IPS DF 4.7 (cell line): ENCODE measurements around the gene ARHGAP29.

Experiments
- DNase-seq: peaks from one replicate; pipeline ENCODE4 v3.0.0-alpha.2; 2013; ENCODE audit warnings: low spot score; ENCODE audit errors: extremely low read depth

ARHGAP29 gene

DNA sequence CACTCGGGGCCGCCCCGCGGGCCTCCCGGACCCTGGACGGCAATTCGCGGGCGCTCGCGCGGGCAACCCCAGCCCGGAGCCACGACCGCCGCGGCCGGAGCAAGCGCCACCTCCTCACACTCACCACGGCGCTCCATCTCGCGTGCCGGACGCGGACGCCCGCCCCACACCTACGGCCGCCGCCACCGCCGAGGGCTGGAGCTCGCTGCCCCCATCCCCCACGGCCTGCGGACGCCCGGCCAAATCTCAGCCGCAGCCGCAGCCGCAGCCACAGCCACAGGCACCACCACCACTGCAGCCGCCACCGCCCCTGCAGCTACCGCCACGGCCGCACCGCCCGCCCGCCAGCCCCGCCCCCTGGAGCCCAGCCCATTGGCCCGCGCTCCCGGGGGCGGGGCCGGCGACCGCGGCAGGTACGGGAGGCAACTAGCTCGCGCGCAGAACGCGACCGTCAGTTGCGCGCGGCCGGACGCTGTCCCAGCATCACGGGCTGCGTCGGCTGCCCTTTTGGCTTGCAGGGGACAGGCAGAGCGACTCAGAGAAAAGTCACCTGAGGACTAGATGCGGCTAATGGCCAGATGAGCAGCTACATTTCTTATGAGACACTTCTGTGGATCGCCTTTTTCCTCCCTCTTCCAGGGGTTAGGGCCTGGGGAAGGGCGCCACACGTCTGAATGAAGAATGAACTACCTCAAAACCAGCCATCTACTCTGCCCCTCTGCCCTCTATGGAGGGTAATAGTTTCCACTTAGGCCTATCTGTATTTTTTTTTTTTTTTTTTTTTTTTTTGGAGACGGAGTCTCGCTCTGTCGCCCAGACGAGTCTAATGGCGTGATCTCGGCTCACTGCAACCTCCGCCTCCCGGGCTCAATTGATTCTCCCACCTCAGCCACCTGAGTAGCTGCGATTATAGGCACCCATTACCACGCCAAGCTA lies at the start of gene ARHGAP29:
ARHGAP29 (minus strand) TSS at position 294 of the 936 bp plus-strand sequence. CDS start 5,973 bp downstream, outside the sequence.
- DNase-seq: no peak

DNA sequence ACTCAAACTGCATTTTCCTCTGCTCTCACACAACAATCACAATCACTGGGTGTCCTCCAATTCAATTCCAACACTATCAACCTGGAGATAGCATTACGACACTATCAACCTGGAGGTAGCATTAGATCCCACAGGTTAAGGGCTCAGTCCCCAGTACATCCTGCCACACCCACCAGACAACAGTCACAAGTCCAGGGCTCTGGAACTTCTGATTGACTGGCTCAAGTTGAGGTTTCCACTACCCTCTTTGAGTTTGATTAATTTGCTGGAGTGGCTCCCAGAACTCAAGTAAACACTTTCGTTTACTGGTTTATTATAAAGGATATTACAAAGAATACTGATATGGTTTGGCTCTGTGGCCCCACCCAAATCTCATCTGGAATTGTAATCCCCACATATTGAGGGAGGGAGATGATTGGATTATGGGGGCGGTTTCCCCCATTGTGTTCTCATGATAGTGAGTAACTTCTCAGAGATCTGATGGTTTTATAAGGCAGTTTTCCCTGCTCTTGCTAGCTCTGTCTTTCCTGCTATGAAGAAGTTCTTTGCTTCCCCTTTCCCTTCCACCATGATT lies 49.6 kb upstream of the ARHGAP29 start:
- no peak for DNase-seq

DNA sequence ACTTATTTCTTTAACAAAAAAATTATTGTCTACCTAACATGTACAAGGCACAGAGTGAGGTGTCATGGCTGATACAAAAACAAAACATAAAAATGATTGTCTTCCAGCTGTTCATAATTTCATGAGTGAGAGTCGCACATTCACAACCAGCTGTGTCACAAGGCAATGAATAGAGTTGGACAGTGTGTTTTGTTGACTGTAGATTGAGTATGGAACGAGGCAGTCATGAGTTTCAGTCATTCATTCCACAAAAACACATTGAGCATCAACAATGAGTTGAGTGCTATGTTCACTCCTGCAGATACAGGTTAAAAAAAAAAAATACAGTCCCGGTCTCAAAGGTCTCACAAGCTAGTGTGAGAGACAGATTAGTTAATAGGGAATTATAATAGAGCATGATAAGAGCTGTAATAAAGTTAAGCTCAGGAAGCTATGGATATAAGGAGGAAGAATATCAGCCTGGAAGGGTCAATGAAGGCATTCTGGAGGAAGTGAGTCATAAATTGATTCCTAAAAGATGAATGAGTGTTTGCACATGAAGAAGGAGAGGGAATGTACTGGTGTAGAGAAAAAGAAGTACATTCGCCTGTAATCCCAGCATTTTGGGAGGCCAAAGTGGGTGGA lies 47.8 kb upstream of the ARHGAP29 start:
- DNase-seq: no peak

DNA sequence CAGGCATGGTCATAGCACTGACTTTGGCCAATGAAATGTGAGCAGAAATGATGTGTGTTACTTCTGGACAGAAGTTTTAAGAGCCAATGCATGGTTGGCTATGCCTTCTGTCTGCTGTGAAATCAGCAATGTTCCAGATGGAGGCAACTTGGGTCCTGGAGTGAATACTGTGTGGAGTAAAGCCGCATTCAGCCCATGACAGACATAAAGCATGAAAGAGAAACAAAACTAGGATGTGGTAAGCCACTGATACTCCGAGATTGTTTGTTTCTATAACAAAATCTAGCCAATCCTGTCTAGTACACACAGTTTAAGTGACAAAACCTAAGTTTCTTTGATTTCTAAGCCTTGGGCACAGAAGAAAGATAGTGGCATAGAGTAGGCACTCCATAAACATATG lies 47.1 kb upstream of the ARHGAP29 start:
- DNase-seq: no peak

GRCh38 chr1:94283462-94283861 lies 46.1 kb upstream of the ARHGAP29 start:
- no peak for DNase-seq

DNA sequence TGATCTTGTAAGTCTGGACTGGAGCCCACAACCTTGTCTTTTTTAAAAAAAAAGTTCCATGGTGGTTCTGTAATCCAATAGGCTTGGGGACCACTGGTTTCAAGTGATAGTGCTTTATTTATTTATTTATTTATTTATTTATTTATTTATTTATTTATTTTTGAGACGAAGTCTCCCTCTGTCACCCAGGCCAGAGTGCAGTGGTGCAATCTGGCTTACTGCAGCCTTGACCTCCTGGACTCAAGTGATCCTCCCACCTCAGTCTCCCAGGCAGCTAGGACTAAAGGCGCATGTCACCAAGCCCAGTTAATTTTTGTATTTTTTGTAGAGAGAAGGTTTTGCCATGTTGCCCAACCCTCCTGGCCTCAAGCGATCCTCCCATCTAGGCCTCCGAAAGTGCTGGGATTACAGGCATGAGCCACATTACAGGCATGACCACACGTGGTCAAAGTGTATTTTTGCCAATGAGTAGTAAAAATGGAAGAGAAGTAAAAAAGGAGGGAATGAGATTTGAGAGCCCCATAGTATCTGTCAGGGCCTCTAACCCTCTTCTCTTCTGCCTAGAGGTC lies 44.8 kb upstream of the ARHGAP29 start:
- no peak for DNase-seq

- no peak for DNase-seq
Measured at GRCh38 chr1:94281361-94282142, 44.2 kb upstream of the ARHGAP29 start.

DNA sequence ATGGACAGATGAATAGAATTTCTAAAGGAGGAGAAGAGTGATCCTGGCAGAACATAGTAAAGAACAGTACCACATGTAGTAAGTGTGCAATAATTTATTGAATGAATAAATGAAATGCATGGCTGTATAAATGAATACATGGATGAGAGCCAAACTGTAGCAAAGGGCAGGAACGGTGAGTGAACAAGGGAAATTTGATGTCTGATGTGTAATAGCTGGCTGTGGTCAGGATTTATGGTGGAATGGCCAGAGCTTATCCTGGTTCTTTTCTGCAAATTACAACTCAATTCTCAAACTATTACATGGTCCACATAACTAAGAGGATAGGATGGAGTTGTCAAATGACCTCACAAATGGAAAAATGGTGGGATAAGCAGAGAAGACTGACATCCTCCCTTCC lies 43.2 kb upstream of the ARHGAP29 start:
- no peak for DNase-seq

DNA sequence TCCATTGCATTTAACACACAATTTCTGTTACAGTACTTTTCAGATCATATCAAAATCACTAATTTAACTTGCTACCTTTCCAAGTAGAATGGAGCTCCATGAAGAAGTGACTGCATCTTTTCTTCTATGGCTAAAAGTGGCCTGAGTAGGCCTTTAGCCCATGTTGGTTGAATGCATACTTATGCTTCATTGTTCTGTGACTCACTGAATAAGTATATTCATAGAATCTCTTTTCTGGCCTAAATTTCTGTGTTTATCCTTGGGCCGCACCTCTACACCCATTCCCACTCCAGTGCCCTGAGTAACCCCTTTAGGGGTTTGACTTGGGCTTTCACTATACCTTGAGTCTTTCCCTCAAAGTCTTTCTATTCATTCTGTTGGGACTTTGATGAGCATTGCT lies 42.1 kb upstream of the ARHGAP29 start:
- DNase-seq: no peak

DNA sequence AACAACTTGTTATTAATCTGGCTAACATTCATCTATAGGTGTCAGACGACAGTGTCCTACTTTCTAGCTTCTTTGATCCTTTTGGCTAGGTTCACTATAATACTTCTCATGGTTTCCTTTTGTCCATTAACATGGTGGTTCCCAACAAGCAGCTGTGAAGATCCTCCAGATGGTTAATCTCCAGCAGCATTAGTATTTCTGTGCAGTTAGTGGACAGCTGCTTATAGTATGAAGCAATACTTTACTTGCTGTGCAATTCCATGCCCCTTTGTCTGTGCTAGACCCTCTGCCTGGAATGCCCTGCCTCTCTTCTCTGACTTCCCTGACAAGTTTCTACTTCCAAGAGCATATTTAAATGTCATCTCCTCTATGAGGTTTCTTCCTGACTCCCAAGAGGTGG lies 41.7 kb upstream of the ARHGAP29 start:
- DNase-seq: no peak

GRCh38 chr1:94276988-94277434 lies 39.6 kb upstream of the ARHGAP29 start:
- DNase-seq: no peak

- no peak for DNase-seq
Measured at GRCh38 chr1:94275083-94275482, 37.7 kb upstream of the ARHGAP29 start.

DNA sequence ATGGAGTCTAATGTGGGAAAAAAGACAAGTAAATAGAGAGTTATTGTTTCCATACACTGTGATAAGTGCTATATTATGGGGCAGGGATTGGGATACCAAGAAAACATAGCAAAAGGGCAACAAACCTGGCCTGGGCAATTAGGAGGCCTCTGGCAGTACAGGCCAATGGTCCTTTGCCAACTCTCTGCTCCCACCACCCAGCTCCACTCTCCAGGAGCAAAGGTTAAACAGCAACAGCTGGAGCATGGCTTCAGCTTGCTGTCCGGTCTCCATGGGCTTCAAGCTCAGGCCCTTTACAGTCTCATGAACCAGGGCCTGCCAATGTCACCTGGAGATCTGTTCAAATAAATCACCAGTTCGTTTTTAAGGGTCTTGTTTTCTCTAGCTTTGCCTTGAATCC lies 37.2 kb upstream of the ARHGAP29 start:
- DNase-seq: no peak

GRCh38 chr1:94273111-94273510 lies 35.7 kb upstream of the ARHGAP29 start:
- no peak for DNase-seq

DNA sequence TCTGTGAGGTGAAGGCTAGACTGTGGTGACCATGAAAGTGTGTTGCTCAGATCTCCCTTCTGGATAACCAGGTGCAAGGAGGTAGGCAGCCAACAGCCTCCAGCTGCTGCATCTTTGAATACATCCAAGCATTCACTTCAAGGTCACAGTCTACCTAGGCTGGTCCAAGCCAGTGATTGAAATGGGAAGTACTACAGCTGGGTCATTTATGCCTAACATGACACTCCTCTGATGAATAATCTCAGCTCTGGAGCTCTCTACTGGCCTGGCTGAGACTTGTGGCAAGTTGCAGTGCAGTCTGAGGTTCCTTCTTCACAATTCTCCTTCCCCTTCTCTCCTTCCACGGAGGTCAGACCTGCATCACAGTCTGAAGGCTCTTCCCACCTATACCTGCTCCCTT lies 35.0 kb upstream of the ARHGAP29 start:
- no peak for DNase-seq

DNA sequence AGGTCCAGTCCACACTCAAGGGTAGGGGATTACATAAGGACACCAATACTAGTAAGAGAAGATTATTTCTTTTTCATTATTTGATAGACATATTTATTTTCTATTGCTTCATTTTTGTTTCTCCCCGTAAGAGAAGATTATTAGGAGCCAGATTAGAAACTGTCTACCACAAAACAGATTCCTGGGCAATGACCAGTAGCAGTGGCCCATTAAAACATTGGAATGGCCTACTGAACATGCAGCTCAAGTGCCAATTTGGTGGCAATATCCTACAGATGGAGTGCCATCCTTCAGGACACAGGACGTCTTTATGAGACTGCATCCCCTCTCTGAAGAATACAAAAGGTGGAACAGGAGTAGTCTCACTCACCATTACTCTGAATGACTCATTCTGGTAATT lies 34.0 kb upstream of the ARHGAP29 start:
- no peak for DNase-seq

- DNase-seq: no peak
Measured at GRCh38 chr1:94270801-94271203, 33.4 kb upstream of the ARHGAP29 start.

- DNase-seq: no peak
Measured at GRCh38 chr1:94269921-94270320, 32.5 kb upstream of the ARHGAP29 start.

GRCh38 chr1:94265906-94266305 lies 28.5 kb upstream of the ARHGAP29 start:
- DNase-seq: no peak

GRCh38 chr1:94265011-94265422 lies 27.6 kb upstream of the ARHGAP29 start:
- no peak for DNase-seq
